NCI-H82 (cell line): ENCODE measurements around the gene RNF224.
"Not testable (repeated sequence)": the region's sequence is repeated elsewhere in the genome, so short reads cannot be mapped to it uniquely, and the experiment has no call there.

Experiments
- DNase-seq: peaks from one replicate; lab custom pipeline; 2025; lab: John Stamatoyannopoulos, UW

RNF224 gene

GRCh38 chr9:137240841-137241489 is 13.7 kb downstream of the RNF224 start, which contains the start of gene TUBB4B:
TUBB4B (plus strand) TSS chr9:137241287; CDS start chr9:137241361, 74 bp downstream.
- DNase-seq, result peak; percentile 100

- peak; percentile 94 for DNase-seq
These were observed 14.4 kb downstream of the RNF224 start for GRCh38 chr9:137241490-137242268.

- no peak for DNase-seq
These were observed 15.2 kb downstream of the RNF224 start for GRCh38 chr9:137242269-137243203.

- DNase-seq, result not testable (repeated sequence)
These were observed 15.9 kb downstream of the RNF224 start for GRCh38 chr9:137243266-137243625.

- DNase-seq, result peak; percentile 63
These were observed 16.6 kb downstream of the RNF224 start for GRCh38 chr9:137243626-137244485.

- peak; percentile 63 for DNase-seq
These were observed 17.5 kb downstream of the RNF224 start for GRCh38 chr9:137244486-137245449.

- no peak for DNase-seq
These were observed 18.4 kb downstream of the RNF224 start for GRCh38 chr9:137245450-137246421.

- no peak for DNase-seq
These were observed 20.0 kb downstream of the RNF224 start for GRCh38 chr9:137247135-137247915.

- DNase-seq, result no peak
These were observed 20.5 kb downstream of the RNF224 start for GRCh38 chr9:137247916-137248175.

GRCh38 chr9:137250329-137251193 is 23.3 kb downstream of the RNF224 start:
- no peak for DNase-seq

GRCh38 chr9:137251194-137251461 is 23.8 kb downstream of the RNF224 start, which contains the start of gene STPG3:
STPG3 (plus strand) TSS chr9:137251286; CDS start chr9:137251287, 1 bp downstream.
- DNase-seq, result no peak

- no peak for DNase-seq
These were observed 24.4 kb downstream of the RNF224 start for GRCh38 chr9:137251490-137252268.

GRCh38 chr9:137252555-137253506 is 25.5 kb downstream of the RNF224 start:
- peak; percentile 60 for DNase-seq

GRCh38 chr9:137253717-137254623 is 26.7 kb downstream of the RNF224 start:
- peak; percentile 44 for DNase-seq
